ENCODE data around the gene SETX.

SETX gene

GRCh38 chr9:132351404-132352045, 3.3 kb downstream of the SETX start:
- no peak for DNase-seq

DNA sequence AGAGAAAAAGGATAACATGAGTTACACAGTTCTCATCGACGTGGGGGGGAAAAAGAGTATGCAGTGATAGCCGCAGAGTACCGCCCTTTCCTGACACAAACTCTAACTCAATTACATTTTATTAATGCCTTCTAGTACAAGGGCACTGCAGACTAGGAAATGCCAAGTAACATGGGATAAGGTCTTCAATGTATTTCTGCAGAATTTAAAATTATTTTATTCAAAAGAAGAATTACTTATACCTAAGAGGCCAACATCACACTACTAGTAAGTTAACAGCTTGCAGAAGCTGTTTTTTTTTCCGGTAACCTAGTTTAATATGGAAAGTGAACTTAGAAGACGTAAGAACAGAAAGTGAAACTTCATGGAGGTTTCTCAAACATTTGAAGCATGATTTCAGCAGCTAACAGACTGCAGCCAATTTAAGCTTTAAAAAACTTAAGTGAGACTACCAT, 3.9 kb downstream of the SETX start:
- no peak for DNase-seq

DNA sequence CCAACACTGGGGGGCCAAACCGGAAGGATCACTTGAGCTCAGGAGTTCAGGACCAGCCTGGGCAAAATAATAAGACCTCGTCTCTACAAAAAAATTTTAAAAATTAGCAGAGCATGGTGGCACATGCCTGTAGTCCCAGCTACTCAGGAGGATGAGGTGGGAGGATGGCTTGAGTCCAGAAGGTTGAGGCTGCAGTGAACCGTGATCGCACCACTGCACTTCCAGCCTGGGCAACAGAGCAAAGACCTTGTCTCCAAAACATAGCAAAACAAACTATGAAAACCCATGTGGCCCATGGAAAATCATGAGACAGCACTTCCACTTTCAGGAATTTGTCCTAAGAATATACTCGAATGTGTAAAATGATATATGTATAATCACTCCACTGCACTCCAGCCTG, 6.1 kb downstream of the SETX start:
- DNase-seq = no peak

GRCh38 chr9:132346177-132346576, 8.6 kb downstream of the SETX start:
- no peak for DNase-seq

DNA sequence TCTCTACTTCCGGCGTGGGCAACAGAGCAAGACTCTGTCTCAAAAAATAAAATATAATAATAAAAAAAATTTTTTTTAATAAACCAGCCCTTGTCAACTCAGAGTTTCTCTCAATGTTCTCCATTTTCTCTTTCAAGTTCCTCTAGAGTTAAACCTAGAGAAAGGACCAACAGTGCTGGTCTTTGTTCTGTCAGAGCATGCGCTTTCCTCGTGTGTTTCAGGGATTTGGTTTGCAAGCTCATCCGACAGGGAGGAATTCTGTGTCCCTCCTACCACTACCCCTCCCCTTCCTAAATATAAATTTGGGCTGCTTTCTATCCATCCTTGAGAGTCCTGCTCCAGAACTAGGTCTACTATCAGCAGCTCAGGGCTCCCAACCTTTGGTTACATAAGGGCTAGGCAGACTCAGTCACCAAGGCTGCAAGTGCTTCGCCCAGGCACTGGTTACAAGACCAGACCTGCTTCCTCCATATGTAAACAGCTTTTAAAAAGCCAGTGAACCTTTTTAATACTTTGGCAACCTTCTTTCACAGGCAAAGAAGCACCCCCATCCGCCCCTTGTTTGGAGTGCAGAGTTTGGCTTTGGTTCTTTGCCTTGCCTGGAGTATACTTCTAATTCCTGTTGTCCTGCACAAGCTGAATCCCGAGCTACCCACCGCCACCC, 13.5 kb downstream of the SETX start:
- no peak for DNase-seq

GRCh38 chr9:132334364-132334763, 20.4 kb downstream of the SETX start:
- no peak for DNase-seq

GRCh38 chr9:132333556-132333955, 21.2 kb downstream of the SETX start:
- no peak for DNase-seq

- DNase-seq = no peak
These were observed 26.2 kb downstream of the SETX start for GRCh38 chr9:132328580-132328979.

GRCh38 chr9:132327537-132327936, 27.2 kb downstream of the SETX start:
- DNase-seq = no peak

- no peak for DNase-seq
These were observed 30.4 kb downstream of the SETX start for GRCh38 chr9:132324425-132324824.

GRCh38 chr9:132319421-132320110, 35.2 kb downstream of the SETX start:
- DNase-seq = no peak

DNA sequence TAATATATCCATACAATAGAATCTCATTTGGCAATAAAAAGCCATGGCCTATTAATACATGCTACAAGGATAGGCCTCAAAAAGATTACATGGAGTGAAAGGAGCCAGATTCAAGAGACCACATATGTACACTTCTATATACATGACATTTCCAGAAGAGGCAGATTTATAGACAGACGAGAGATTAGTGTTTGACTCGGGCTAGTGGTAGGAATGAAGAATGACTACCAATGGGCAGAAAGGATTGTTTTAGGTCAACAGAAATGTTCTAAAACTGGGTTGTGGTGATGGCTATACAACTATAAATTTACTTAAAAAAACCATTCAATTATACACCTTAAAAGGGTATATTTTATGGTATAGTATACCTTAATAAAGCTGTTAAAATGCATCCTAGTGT, 41.9 kb downstream of the SETX start:
- no peak for DNase-seq

DNA sequence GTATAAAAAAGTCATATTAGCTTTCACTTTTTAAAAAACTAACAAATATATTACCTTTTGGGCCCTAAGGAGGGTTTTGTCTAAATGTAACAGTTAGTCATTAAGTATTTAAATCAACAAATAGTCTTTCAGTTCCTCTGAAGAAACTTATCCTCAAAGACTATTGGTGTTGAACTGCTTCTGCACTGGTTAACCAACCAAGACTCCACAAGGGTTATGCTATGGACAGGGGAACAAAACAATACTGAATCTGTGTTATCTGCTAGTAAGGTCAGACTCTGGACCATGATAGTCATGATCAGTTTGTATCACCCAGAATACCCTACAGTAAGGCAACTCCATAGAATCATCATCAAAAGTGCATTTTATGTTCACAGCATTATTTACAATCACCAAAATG, 42.4 kb downstream of the SETX start:
- no peak for DNase-seq

DNA sequence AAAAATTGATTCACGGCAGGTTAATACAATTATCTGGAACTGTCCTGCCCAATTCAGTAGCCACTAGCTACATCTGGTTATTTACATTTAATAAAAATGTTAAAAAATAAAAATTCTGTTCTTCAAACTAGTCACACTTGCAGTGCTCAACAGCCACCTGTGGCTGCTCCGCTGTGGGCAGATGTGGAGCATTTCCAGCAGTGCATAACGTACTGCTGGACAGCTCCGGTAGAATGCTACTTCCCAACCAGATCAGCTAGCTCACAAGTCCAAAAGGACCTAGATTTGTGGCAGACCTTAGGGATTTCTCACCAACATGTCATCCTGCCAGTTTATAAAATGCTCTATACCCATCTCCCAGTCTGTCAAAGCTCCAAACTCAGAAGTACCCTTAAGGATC, 42.8 kb downstream of the SETX start:
- no peak for DNase-seq

GRCh38 chr9:132309056-132309455, 45.7 kb downstream of the SETX start:
- no peak for DNase-seq

DNA sequence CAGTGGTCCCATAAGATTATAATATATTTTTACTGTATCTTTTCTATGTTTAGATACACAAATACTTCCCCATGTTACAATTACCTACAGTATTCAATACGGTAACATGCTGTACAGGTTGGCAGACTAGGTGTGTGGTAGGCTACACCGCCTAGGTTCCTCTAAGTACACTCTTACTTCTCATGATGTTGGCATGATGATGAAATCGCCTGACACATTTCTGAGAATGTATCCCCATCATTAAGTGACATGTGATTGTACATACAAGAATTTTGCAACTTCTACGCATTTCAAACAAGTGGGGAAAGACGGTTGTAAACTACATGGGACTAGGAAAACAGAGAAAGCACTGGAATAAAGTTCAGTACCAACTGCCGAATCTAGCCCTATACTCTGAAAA, 53.3 kb downstream of the SETX start:
- DNase-seq = peak; percentile 5

DNA sequence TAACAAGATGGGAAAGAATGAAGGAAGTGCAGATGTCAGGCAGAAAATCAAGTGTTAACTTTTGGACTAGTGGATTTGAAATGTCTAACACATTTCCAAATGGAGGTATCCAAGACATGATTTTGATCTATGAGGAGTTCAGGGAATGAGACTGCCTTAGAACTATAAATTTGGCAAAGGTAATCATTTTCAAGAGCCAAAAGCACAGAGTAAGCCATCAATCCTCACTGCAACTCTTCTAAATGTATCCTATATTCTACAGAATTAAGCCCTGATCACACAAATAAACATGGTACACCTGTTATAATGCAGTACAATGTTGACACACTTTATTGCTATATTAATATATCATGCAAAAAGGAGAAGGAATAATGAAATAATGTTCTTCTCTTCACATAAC, 55.6 kb downstream of the SETX start:
- no peak for DNase-seq

DNA sequence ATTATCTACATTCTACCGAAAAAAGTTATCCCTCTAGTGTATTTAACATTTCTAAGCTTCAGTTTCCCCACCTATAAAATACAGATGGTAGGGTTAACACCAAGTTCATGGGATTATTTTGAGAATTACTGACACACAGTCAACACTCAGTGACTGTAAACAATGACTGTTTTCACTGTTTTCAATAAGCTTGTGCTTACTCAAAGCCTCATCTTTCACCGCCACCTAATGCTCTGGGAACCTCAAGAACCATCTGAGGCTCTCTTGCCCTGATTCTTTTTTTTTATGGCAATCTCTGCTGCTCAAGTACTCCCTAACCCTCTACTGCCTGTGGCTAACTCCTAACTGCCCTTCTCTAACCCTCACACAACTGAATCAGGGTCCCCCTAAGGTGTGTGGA, 59.6 kb downstream of the SETX start:
- DNase-seq = no peak

- no peak for DNase-seq
These were observed 61.6 kb downstream of the SETX start for GRCh38 chr9:132293145-132293721.

GRCh38 chr9:132288966-132289365, 65.8 kb downstream of the SETX start:
- no peak for DNase-seq

DNA sequence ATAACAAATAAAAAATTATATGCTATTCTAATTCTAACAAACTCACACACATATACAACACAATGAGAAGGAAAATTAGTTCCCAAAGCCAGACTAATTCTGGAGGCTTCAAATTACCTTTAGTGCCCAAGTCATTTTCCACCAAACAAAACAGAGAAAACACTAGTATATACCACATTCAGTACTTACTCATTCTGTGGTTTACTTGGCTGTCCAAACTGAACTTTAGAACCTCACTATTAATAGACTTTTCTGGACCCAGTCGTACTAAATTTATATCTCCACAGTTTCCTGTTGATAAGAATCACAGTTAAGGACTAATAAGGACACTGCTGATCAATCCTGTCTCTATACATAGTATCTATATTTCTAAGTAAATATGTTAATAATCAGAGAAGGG, 66.4 kb downstream of the SETX start:
- DNase-seq = no peak

GRCh38 chr9:132287256-132287760, 67.5 kb downstream of the SETX start:
- DNase-seq = no peak

GRCh38 chr9:132283863-132284262, 70.9 kb downstream of the SETX start:
- no peak for DNase-seq

- no peak for DNase-seq
These were observed 71.6 kb downstream of the SETX start for GRCh38 chr9:132283165-132283564.
